BJ (cell line): Measurements from ENCODE around the gene LUC7L. TPM values are rescaled to one million over a fixed set of nuclear protein-coding genes. Genes with fewer than 3 reads are reported as not detected.

Experiments used
- CTCF ChIA-PET: fragments of 350-600 bp; formaldehyde crosslinking; extraction: SDS; loops from one replicate; lab custom pipeline; 2021; ENCODE audit warnings: antibody characterized with exemption, inconsistent platforms; lab: Yijun Ruan, JAX
- POLR2A ChIA-PET: fragments of 300-600 bp; sonication (Branson Sonifier 250); formaldehyde crosslinking; extraction: SDS; loops from one replicate; lab custom pipeline; 2021; ENCODE audit warnings: antibody characterized with exemption; lab: Charles Lee
- DNase-seq: peaks from one replicate; pipeline ENCODE4 v3.0.0-alpha.2; 2011; ENCODE audit warnings: low read depth
- H3K27me3 ChIP-seq: 2 replicates; pipeline ENCODE4 v1.6.0; 2011; ENCODE audit warnings: low read length; ENCODE audit not compliant: control insufficient read depth, insufficient read depth
- H3K36me3 ChIP-seq: 2 replicates; pipeline ENCODE4 v1.5.1; 2011; ENCODE audit warnings: low read length; ENCODE audit not compliant: control insufficient read depth, insufficient read depth
- H3K4me3 ChIP-seq: 2 replicates; pipeline ENCODE4 v1.5.1; 2011; ENCODE audit warnings: low read depth, mild to moderate bottlenecking, control low read depth, low read length
- polyA minus RNA-seq: library from RNA; depleted of rRNA, polyadenylated mRNA; stranded (reverse); fragments of >200 nt; gene quantifications from 2 replicates; pipeline ENCODE4 v1.2.3, GENCODE V29; 2011; rRNA and poly(A)+ RNA removed
- polyA plus RNA-seq: library from polyadenylated mRNA; depleted of rRNA; stranded (reverse); fragments of >200 nt; gene quantifications from 2 replicates; pipeline ENCODE4 v1.2.3, GENCODE V29; 2011; rRNA removed
- TF ChIP-seq, protein P1 (sequence below): IDR thresholded peaks from 2 replicates; pipeline ENCODE4 v1.5.1; 2011; ENCODE audit warnings: low read depth, mild to moderate bottlenecking, control low read depth, inconsistent platforms, low read length, moderate library complexity; ENCODE audit not compliant: insufficient read depth

The LUC7L gene, protein sequence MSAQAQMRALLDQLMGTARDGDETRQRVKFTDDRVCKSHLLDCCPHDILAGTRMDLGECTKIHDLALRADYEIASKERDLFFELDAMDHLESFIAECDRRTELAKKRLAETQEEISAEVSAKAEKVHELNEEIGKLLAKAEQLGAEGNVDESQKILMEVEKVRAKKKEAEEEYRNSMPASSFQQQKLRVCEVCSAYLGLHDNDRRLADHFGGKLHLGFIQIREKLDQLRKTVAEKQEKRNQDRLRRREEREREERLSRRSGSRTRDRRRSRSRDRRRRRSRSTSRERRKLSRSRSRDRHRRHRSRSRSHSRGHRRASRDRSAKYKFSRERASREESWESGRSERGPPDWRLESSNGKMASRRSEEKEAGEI
- polyA plus RNA-seq (23.3 and 29.1 TPM in 2 replicates), polyA minus RNA-seq (9.3 and 10.5 TPM in 2 replicates)

DNA sequence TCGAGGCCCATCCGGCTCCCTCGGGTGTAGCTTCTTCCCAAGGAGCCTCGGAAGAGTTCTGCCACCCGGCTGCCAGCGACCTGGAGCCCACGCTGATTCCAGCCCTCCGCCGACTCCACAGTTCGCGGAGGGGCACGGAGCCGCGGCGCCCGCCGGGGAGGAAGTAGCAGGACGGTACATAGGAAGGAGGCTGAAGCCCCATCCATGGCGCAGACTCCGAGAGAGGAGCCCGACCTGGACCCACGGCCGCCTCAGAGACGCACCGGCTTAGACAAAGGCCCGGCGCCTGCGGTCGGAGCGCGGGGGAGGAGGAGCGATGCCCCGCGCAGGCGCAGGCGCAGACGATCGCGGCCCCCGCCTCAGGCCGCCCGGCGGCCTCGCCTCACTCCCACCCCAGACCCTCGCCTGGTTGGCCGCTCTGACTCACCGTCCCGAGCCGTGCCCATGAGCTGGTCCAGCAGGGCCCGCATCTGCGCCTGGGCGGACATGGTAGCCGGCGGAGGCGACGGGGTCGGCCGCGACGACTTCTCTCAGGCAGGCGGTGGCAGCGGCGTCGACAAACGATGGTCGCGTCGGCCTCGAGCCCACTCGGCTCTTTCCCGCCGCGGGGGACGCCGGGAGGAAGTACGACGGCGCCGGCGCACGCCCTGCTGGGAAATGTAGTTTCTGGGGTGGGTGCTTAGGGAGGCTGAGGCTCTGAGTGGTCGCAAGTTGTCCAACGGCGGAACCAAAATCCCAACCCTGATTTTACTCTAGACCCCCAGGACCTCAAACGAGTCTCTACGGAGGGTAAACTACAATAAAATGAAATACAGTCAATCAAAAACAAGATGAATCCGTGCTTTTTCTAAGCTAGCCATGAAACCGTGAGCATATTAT lies at the start of gene LUC7L:
Gene LUC7L, minus strand, starts transcription at position 598 of the 879 bp plus-strand sequence. Its CDS starts 110 bp downstream, at position 488.
- Histone ChIP-seq H3K27me3 (no peaks in the 10 kb centered on the region), H3K36me3 (peaks cover 6% of the 10 kb centered on the region), H3K4me3 (peak within 1 kb of the TSS; percentile 81)
- ChIA-PET POLR2A (interaction anchor here (0.6 to 0.7 kb wide), 2 partner anchors 10 to 124 kb away, joined by 3 to 10 read pairs; no protein-coding TSS in a partner anchor), CTCF (interaction anchor here (1.0 to 2.6 kb wide), 6 partner anchors 17 to 133 kb away, joined by 3 to 9 read pairs (median 4); partner anchors contain the start of gene AXIN1)
- TF ChIP-seq, protein P1, sequence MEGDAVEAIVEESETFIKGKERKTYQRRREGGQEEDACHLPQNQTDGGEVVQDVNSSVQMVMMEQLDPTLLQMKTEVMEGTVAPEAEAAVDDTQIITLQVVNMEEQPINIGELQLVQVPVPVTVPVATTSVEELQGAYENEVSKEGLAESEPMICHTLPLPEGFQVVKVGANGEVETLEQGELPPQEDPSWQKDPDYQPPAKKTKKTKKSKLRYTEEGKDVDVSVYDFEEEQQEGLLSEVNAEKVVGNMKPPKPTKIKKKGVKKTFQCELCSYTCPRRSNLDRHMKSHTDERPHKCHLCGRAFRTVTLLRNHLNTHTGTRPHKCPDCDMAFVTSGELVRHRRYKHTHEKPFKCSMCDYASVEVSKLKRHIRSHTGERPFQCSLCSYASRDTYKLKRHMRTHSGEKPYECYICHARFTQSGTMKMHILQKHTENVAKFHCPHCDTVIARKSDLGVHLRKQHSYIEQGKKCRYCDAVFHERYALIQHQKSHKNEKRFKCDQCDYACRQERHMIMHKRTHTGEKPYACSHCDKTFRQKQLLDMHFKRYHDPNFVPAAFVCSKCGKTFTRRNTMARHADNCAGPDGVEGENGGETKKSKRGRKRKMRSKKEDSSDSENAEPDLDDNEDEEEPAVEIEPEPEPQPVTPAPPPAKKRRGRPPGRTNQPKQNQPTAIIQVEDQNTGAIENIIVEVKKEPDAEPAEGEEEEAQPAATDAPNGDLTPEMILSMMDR: no peak
- no peak for DNase-seq

DNA sequence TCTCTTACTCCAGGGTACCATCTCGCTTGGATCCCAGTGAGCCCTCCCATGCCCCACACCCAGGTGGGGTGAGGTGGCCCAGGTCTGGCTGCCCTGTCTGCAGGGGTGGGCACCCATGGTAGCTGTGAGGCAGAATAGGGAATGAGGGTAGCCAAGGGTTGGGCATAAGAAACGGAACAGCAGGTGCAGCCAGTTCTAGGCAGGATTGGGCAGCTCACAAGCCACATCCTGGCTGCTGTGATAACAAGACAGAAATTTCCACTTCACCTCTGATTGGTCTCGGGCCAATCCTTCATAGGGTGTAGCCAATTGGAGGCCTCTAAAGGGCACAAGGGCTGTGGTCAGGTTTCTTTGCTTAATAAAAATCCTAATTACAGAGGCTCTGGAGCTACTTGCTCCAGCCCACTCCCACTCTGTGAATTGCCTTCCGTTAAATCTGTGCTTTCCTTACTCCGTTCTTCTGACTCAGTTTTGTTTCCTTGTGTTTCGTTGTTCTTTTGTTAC lies 49.7 kb upstream of the LUC7L start:
- peaks cover 5% of the 10 kb centered on the region for H3K27me3 ChIP-seq
- H3K4me3 ChIP-seq: no peak overlapping the region
- ChIA-PET CTCF (no interaction called here), POLR2A (no interaction called here)
- H3K36me3 ChIP-seq: no peaks in the 10 kb centered on the region
- no peak for DNase-seq
- TF ChIP-seq, protein P1: no peak

DNA sequence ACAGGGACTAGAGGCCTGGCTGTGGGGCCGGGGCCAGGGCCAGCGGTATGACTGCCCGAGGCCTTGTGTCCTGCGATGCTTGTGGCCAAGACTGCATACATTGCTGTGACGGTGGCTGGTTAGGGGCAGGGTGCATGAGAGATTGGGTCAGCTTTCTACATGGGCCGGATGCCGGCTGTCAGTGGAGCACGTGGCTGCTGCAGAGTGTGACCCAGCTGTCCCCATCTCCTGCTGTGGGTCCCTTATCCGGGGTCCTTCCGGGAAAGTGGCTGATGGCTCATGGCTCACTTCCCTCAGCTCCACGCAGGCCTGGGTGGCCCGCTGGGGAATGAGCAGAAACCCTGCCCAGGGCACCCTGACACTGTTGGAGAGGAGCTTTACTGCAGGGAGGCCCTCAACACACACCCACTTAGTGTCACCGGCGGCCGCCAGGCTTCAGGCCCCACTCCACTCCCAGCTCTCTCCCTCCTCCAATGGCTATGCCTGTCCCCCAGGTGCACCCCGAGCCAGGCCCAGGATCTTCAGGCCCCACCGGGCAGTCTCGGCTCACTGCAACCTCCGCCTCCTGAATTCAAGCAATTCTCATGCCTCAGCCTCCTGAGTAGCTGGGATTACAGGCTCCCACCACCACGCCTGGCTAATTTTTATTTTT lies 47.3 kb upstream of the LUC7L start:
- Histone ChIP-seq H3K4me3 (no peak overlapping the region), H3K36me3 (no peaks in the 10 kb centered on the region), H3K27me3 (peaks cover 5% of the 10 kb centered on the region)
- TF ChIP-seq, protein P1: no peak
- no peak for DNase-seq
- CTCF ChIA-PET: no interaction called here
- POLR2A ChIA-PET: no interaction called here

DNA sequence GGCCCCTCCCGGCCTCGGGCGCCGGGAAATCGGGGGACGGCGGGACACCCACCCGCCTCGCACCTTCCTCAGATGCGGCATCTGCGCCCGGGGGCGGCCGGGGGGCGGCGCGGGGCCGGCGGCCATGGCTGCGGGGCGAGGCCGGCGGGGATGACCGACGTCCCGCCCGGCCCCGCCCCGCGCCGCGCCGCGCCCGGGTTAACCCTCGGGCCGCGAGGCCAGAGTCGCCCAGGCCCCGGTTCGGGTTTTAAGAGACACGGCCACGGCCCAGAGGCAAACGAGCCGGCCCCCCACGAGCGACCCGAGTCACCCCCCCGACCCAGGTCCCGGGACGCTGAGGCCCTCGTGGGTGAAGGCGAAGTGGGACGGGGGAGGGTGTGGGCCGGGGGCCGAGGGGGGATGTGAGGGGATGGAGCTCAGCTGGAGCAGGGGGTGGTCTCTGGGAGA lies 46.6 kb upstream of the LUC7L start, which contains the start of gene RGS11:
Gene RGS11, minus strand, starts transcription at position 159 of the 447 bp plus-strand sequence. Its CDS starts 33 bp downstream, at position 126.
- CTCF ChIA-PET: no interaction called here
- Histone ChIP-seq H3K4me3 (peak within 1 kb of the TSS; percentile 42), H3K27me3 (peaks cover 5% of the 10 kb centered on the region), H3K36me3 (no peaks in the 10 kb centered on the region)
- POLR2A ChIA-PET: no interaction called here
- TF ChIP-seq, protein P1: no peak
- DNase-seq: no peak
